CD8-positive, alpha-beta memory T cell (primary cell): ENCODE results near the gene DIAPH2. TPM values are rescaled to one million over a fixed set of nuclear protein-coding genes. Genes with fewer than 3 reads are reported as not detected.
A peak's percentile ranks its signal among the peaks of the same experiment; 100 is the strongest.
"Not testable (repeated sequence)": the region's sequence is repeated elsewhere in the genome, so short reads cannot be mapped to it uniquely, and the experiment has no call there.

Experiments
- CTCF ChIA-PET: fragments of 350-600 bp; sonication (Branson Sonifier 250); formaldehyde crosslinking; loops from one replicate; lab custom pipeline; 2021; ENCODE audit warnings: antibody characterized with exemption; lab: Charles Lee
- POLR2A ChIA-PET: fragments of 350-600 bp; sonication (Branson Sonifier 250); formaldehyde crosslinking; loops from one replicate; lab custom pipeline; 2021; ENCODE audit warnings: antibody characterized with exemption; lab: Charles Lee
- DNase-seq, 5 donors: peaks; one replicate each; pipeline versions ENCODE4 v3.0.0 to v3.0.0-alpha.2; 2020 to 2022; ENCODE audit warnings: mixed read lengths in 1 of 5
- H3K27ac ChIP-seq: one replicate; pipeline ENCODE4 v1.7.0; 2013; ENCODE audit warnings: low read depth, mild to moderate bottlenecking, low read length, moderate library complexity
- H3K27me3 ChIP-seq: 2 replicates; pipeline ENCODE4 v1.7.0; 2013; ENCODE audit warnings: low read length, mild to moderate bottlenecking; ENCODE audit not compliant: insufficient read depth, poor library complexity, severe bottlenecking
- H3K36me3 ChIP-seq: 2 replicates; pipeline ENCODE4 v1.7.0; 2013; ENCODE audit warnings: mild to moderate bottlenecking, low read length, moderate library complexity; ENCODE audit not compliant: insufficient read depth
- H3K4me1 ChIP-seq: 2 replicates; pipeline ENCODE4 v1.7.0; 2013; ENCODE audit warnings: mild to moderate bottlenecking, low read length, moderate library complexity; ENCODE audit not compliant: insufficient read depth
- H3K4me3 ChIP-seq: 2 replicates; pipeline ENCODE4 v1.7.0; 2013; ENCODE audit warnings: mild to moderate bottlenecking, low read length
- H3K9me3 ChIP-seq: 2 replicates; pipeline ENCODE4 v1.7.0; 2013; ENCODE audit warnings: mild to moderate bottlenecking, low read length
- H3K27ac Mint-ChIP-seq, 8 donors: one replicate each; pipeline ENCODE4 v1.8.0; 2020 to 2021; ENCODE audit warnings: mixed read lengths in 8 of 8, mild to moderate bottlenecking in 6 of 8, inconsistent platforms in 3 of 8, moderate library complexity in 3 of 8
- H3K27me3 Mint-ChIP-seq, 2 donors: one replicate each; pipeline ENCODE4 v1.8.0; 2020 to 2021; ENCODE audit warnings: mixed read lengths in 2 of 2, mild to moderate bottlenecking in 1 of 2, moderate library complexity in 1 of 2
- H3K36me3 Mint-ChIP-seq, 3 donors: one replicate each; pipeline ENCODE4 v1.8.0; 2020 to 2021; ENCODE audit warnings: mixed read lengths in 3 of 3, inconsistent platforms in 1 of 3, mild to moderate bottlenecking in 1 of 3
- H3K4me1 Mint-ChIP-seq, 3 donors: one replicate each; pipeline ENCODE4 v1.8.0; 2020 to 2021; ENCODE audit warnings: mixed read lengths in 3 of 3, inconsistent platforms in 1 of 3, mild to moderate bottlenecking in 1 of 3
- H3K4me3 Mint-ChIP-seq, 7 donors: one replicate each; pipeline ENCODE4 v1.8.0; 2020 to 2021; ENCODE audit warnings: mixed read lengths in 7 of 7, mild to moderate bottlenecking in 6 of 7, moderate library complexity in 4 of 7, inconsistent platforms in 2 of 7
- H3K9me3 Mint-ChIP-seq, 5 donors: one replicate each; pipeline ENCODE4 v1.8.0; 2020 to 2022; ENCODE audit warnings: mixed read lengths in 5 of 5, mild to moderate bottlenecking in 3 of 5, moderate library complexity in 2 of 5, inconsistent platforms in 1 of 5
- polyA plus RNA-seq: library from polyadenylated mRNA; unstranded; fragments of 300-500 nt; fragmentation: Illumina TruSeq; gene quantifications from one replicate; pipeline ENCODE4 v1.2.3, GENCODE V29; 2021
- total RNA-seq, 2 experiments: library from RNA; stranded (reverse); gene quantifications; one replicate each; pipeline ENCODE4 v1.2.3, GENCODE V29; 2021

DIAPH2 gene
- total and polyA plus RNA-seq, 3 experiments from 2014 or later, result 5.6 to 11.5 (median 6.0) TPM

- no peaks in the 10 kb centered on the region for H3K9me3 ChIP-seq
- H3K4me1 ChIP-seq, result no peaks in the 10 kb centered on the region
- DNase-seq, result no peak
- ChIA-PET POLR2A (no interaction called here), CTCF (no interaction called here)
- no peaks in the 10 kb centered on the region for H3K36me3 ChIP-seq
- no peak overlapping the region for H3K4me3 Mint-ChIP-seq
- no peak overlapping the region for H3K27ac ChIP-seq
- H3K9me3 Mint-ChIP-seq, result peaks cover 0 to 6% (median 3%) of the 10 kb centered on the region in 5 donors
- peaks cover 4 to 15% (median 14%) of the 10 kb centered on the region in 3 donors for H3K4me1 Mint-ChIP-seq
- peaks cover 0 to 2% of the 10 kb centered on the region in 2 donors for H3K27me3 Mint-ChIP-seq
- no peaks in the 10 kb centered on the region for H3K27me3 ChIP-seq
- no peak overlapping the region for H3K4me3 ChIP-seq
- peaks cover 0 to 8% (median 7%) of the 10 kb centered on the region in 3 donors for H3K36me3 Mint-ChIP-seq
- no peak overlapping the region for H3K27ac Mint-ChIP-seq
These were observed 720.5 kb downstream of the DIAPH2 start for GRCh38 chrX:97405031-97405660.

GRCh38 chrX:97409632-97410415 is 725.2 kb downstream of the DIAPH2 start:
- DNase-seq, CTCF ChIA-PET, H3K27me3 ChIP-seq, H3K4me3 ChIP-seq, POLR2A ChIA-PET, H3K27me3 Mint-ChIP-seq, H3K36me3 Mint-ChIP-seq, H3K4me1 ChIP-seq, H3K9me3 ChIP-seq, H3K27ac ChIP-seq, H3K36me3 ChIP-seq, H3K4me1 Mint-ChIP-seq, H3K27ac Mint-ChIP-seq, H3K4me3 Mint-ChIP-seq: not testable (repeated sequence)
- H3K9me3 Mint-ChIP-seq, result peaks cover 0 to 13% (median 3%) of the 10 kb centered on the region in 5 donors

- Mint-ChIP-seq H3K9me3 (peaks cover 0 to 6% (median 0%) of the 10 kb centered on the region in 5 donors), H3K36me3 (peaks cover 0 to 1% (median 0%) of the 10 kb centered on the region in 3 donors), H3K27ac (peak overlapping the region in 1 of 8 donors; percentile 24), H3K27me3 (no peaks in the 10 kb centered on the region), H3K4me1 (no peaks in the 10 kb centered on the region), H3K4me3 (no peak overlapping the region)
- H3K9me3 ChIP-seq, result no peaks in the 10 kb centered on the region
- H3K4me3 ChIP-seq, result no peak overlapping the region
- DNase-seq, result no peak
- POLR2A ChIA-PET, result no interaction called here
- no peaks in the 10 kb centered on the region for H3K27me3 ChIP-seq
- H3K27ac ChIP-seq, result no peak overlapping the region
- H3K4me1 ChIP-seq, result no peaks in the 10 kb centered on the region
- CTCF ChIA-PET, result no interaction called here
- no peaks in the 10 kb centered on the region for H3K36me3 ChIP-seq
These were observed 731.8 kb downstream of the DIAPH2 start for GRCh38 chrX:97416461-97416860.

GRCh38 chrX:97429101-97429500 is 744.5 kb downstream of the DIAPH2 start:
- Mint-ChIP-seq H3K27ac (no peak overlapping the region), H3K9me3 (no peaks in the 10 kb centered on the region), H3K4me1 (no peaks in the 10 kb centered on the region), H3K27me3 (no peaks in the 10 kb centered on the region), H3K36me3 (peaks cover 4 to 21% (median 7%) of the 10 kb centered on the region in 3 donors), H3K4me3 (no peak overlapping the region)
- Histone ChIP-seq H3K27ac (no peak overlapping the region), H3K9me3 (no peaks in the 10 kb centered on the region), H3K4me3 (no peak overlapping the region), H3K27me3 (no peaks in the 10 kb centered on the region), H3K4me1 (no peaks in the 10 kb centered on the region), H3K36me3 (no peaks in the 10 kb centered on the region)
- no peak for DNase-seq
- ChIA-PET POLR2A (no interaction called here), CTCF (no interaction called here)

- no peaks in the 10 kb centered on the region for H3K9me3 Mint-ChIP-seq
- Histone ChIP-seq H3K27me3 (no peaks in the 10 kb centered on the region), H3K4me3 (no peak overlapping the region), H3K4me1 (no peaks in the 10 kb centered on the region), H3K9me3 (no peaks in the 10 kb centered on the region), H3K27ac (no peak overlapping the region), H3K36me3 (no peaks in the 10 kb centered on the region)
- no peak overlapping the region for H3K27ac Mint-ChIP-seq
- CTCF ChIA-PET, result no interaction called here
- H3K4me1 Mint-ChIP-seq, result no peaks in the 10 kb centered on the region
- DNase-seq, result no peak
- peaks cover 0 to 21% (median 7%) of the 10 kb centered on the region in 3 donors for H3K36me3 Mint-ChIP-seq
- H3K27me3 Mint-ChIP-seq, result no peaks in the 10 kb centered on the region
- no peak overlapping the region for H3K4me3 Mint-ChIP-seq
- POLR2A ChIA-PET, result no interaction called here
These were observed 746.6 kb downstream of the DIAPH2 start for GRCh38 chrX:97431281-97431680.

- H3K4me1 Mint-ChIP-seq, result no peaks in the 10 kb centered on the region
- peaks cover 0 to 4% of the 10 kb centered on the region in 2 donors for H3K27me3 Mint-ChIP-seq
- H3K4me3 ChIP-seq, result no peak overlapping the region
- H3K9me3 ChIP-seq, result no peaks in the 10 kb centered on the region
- no peak for DNase-seq
- no peaks in the 10 kb centered on the region for H3K9me3 Mint-ChIP-seq
- no peak overlapping the region for H3K27ac Mint-ChIP-seq
- ChIA-PET CTCF (no interaction called here), POLR2A (no interaction called here)
- H3K27me3 ChIP-seq, result no peaks in the 10 kb centered on the region
- no peaks in the 10 kb centered on the region for H3K36me3 ChIP-seq
- no peaks in the 10 kb centered on the region for H3K36me3 Mint-ChIP-seq
- no peak overlapping the region for H3K27ac ChIP-seq
- no peaks in the 10 kb centered on the region for H3K4me1 ChIP-seq
- no peak overlapping the region for H3K4me3 Mint-ChIP-seq
These were observed 761.7 kb downstream of the DIAPH2 start for GRCh38 chrX:97446298-97446882.

- DNase-seq, result no peak
- peaks cover 0 to 4% of the 10 kb centered on the region in 2 donors for H3K27me3 Mint-ChIP-seq
- no peak overlapping the region for H3K27ac ChIP-seq
- POLR2A ChIA-PET, result no interaction called here
- CTCF ChIA-PET, result no interaction called here
- H3K9me3 ChIP-seq, result no peaks in the 10 kb centered on the region
- no peak overlapping the region for H3K4me3 ChIP-seq
- no peaks in the 10 kb centered on the region for H3K4me1 ChIP-seq
- H3K36me3 ChIP-seq, result no peaks in the 10 kb centered on the region
- no peaks in the 10 kb centered on the region for H3K4me1 Mint-ChIP-seq
- H3K4me3 Mint-ChIP-seq, result no peak overlapping the region
- no peaks in the 10 kb centered on the region for H3K27me3 ChIP-seq
- H3K36me3 Mint-ChIP-seq, result no peaks in the 10 kb centered on the region
- no peaks in the 10 kb centered on the region for H3K9me3 Mint-ChIP-seq
- no peak overlapping the region for H3K27ac Mint-ChIP-seq
These were observed 762.7 kb downstream of the DIAPH2 start for GRCh38 chrX:97447306-97447705.

- Mint-ChIP-seq H3K36me3 (no peaks in the 10 kb centered on the region), H3K27me3 (peaks cover 0 to 4% of the 10 kb centered on the region in 2 donors), H3K4me3 (no peak overlapping the region), H3K4me1 (no peaks in the 10 kb centered on the region), H3K27ac (no peak overlapping the region), H3K9me3 (no peaks in the 10 kb centered on the region)
- ChIA-PET POLR2A (no interaction called here), CTCF (no interaction called here)
- Histone ChIP-seq H3K27ac (no peak overlapping the region), H3K4me1 (no peaks in the 10 kb centered on the region), H3K9me3 (no peaks in the 10 kb centered on the region), H3K36me3 (no peaks in the 10 kb centered on the region), H3K4me3 (no peak overlapping the region), H3K27me3 (no peaks in the 10 kb centered on the region)
- no peak for DNase-seq
These were observed 767.6 kb downstream of the DIAPH2 start for GRCh38 chrX:97452283-97452682.
